Measurements from ENCODE around the gene AUTS2. TPM values are rescaled to one million over a fixed set of nuclear protein-coding genes. Genes with fewer than 3 reads are reported as not detected.

Gene AUTS2
- total and polyA plus RNA-seq, 2 experiments from 2014 or later, result 32.0 to 91.0 TPM

- no peak for ATAC-seq
- peaks cover 24% of the 10 kb centered on the region for H3K4me1 Mint-ChIP-seq
- no peaks in the 10 kb centered on the region for H3K36me3 Mint-ChIP-seq (ENCODE audit: low read depth)
- Histone ChIP-seq H3K4me2 (no peak overlapping the region), H3K79me2 (replicated peaks; ENCODE audit: insufficient read depth) (no peaks in the 10 kb centered on the region), H3K4me3 (no peak overlapping the region), H4K20me1 (replicated peaks; ENCODE audit: insufficient read depth) (no peaks in the 10 kb centered on the region), H3K4me1 (ENCODE audit: insufficient read depth) (peaks cover 5% of the 10 kb centered on the region; the same call in 1 of the 2 replicates), H2AFZ (no peak overlapping the region), H3K27me3 (ENCODE audit: insufficient read depth) (no peaks in the 10 kb centered on the region), H3K9me2 (ENCODE audit: insufficient read depth) (no peaks in the 10 kb centered on the region), H3K36me3 (ENCODE audit: insufficient read depth) (no peaks in the 10 kb centered on the region), H3F3A (replicated peaks; ENCODE audit: low read depth) (no peaks in the 10 kb centered on the region), H3K27ac (ENCODE audit: low read depth) (no peak overlapping the region)
- no peak for TF ChIP-seq ZNF331 (CRISPR knock-in tag; IDR thresholded peaks at IDR 0.05; ENCODE audit: low read depth)
- H3K4me3 Mint-ChIP-seq, result no peak overlapping the region
- no peaks in the 10 kb centered on the region for H3K9me3 Mint-ChIP-seq
- no peak for DNase-seq (ENCODE audit: low spot score)
- no peak overlapping the region for H3K27ac Mint-ChIP-seq
- H3K27me3 Mint-ChIP-seq (ENCODE audit: insufficient read depth, low read depth, poor library complexity), result no peaks in the 10 kb centered on the region
Measured at GRCh38 chr7:70044981-70045380, 446.7 kb downstream of the AUTS2 start.

- H3K27ac Mint-ChIP-seq, result no peak overlapping the region
- no peak overlapping the region for H2AFZ ChIP-seq
- no peaks in the 10 kb centered on the region for H3K36me3 ChIP-seq (ENCODE audit: insufficient read depth)
- no peaks in the 10 kb centered on the region for H3K36me3 Mint-ChIP-seq (ENCODE audit: low read depth)
- no peaks in the 10 kb centered on the region for H4K20me1 ChIP-seq (replicated peaks; ENCODE audit: insufficient read depth)
- no peak overlapping the region for H3K4me2 ChIP-seq
- H3K79me2 ChIP-seq (replicated peaks; ENCODE audit: insufficient read depth), result no peaks in the 10 kb centered on the region
- peaks cover 24% of the 10 kb centered on the region for H3K4me1 Mint-ChIP-seq
- H3K27me3 Mint-ChIP-seq (ENCODE audit: insufficient read depth, low read depth, poor library complexity), result no peaks in the 10 kb centered on the region
- H3K4me1 ChIP-seq (ENCODE audit: insufficient read depth), result peaks cover 5% of the 10 kb centered on the region; the same call in 1 of the 2 replicates
- H3K27me3 ChIP-seq (ENCODE audit: insufficient read depth), result no peaks in the 10 kb centered on the region
- no peak overlapping the region for H3K4me3 Mint-ChIP-seq
- H3K9me3 Mint-ChIP-seq, result no peaks in the 10 kb centered on the region
- no peak overlapping the region for H3K27ac ChIP-seq (ENCODE audit: low read depth)
- DNase-seq (ENCODE audit: low spot score) (no peak), ATAC-seq (no peak)
- TF ChIP-seq POLR2AphosphoS5 (IDR thresholded peaks at IDR 0.05; ENCODE audit: low read depth) (no peak), ZNF331 (CRISPR knock-in tag; IDR thresholded peaks at IDR 0.05; ENCODE audit: low read depth) (no peak), ETS1 (IDR thresholded peaks at IDR 0.05) (no peak), CTCF (conservative IDR thresholded peaks at IDR 0.05; ENCODE audit: low read depth in 2 of 2) (no peak), STAT1 (IDR thresholded peaks at IDR 0.05; ENCODE audit: unreplicated experiment) (no peak), ZNF462 (CRISPR knock-in tag; IDR thresholded peaks at IDR 0.05) (no peak), EZH2phosphoT487 (IDR thresholded peaks at IDR 0.05; ENCODE audit: unreplicated experiment) (no peak), CREB1 (CRISPR knock-in tag; IDR thresholded peaks at IDR 0.05; ENCODE audit: low read depth) (no peak), EZH2 (IDR thresholded peaks at IDR 0.05; ENCODE audit: low read depth, unreplicated experiment) (no peak)
- H3K4me3 ChIP-seq, result no peak overlapping the region
- H3K9me2 ChIP-seq (ENCODE audit: insufficient read depth), result no peaks in the 10 kb centered on the region
- no peaks in the 10 kb centered on the region for H3F3A ChIP-seq (replicated peaks; ENCODE audit: low read depth)
Measured at GRCh38 chr7:70047384-70047783, 449.1 kb downstream of the AUTS2 start.

Data from GM23338 (cell line).